Fibroblast of gingiva (primary cell): ENCODE measurements around the gene ABCD4.

Experiments used
- DNase-seq: peaks from one replicate; pipeline ENCODE4 v3.0.0-alpha.2; 2011; ENCODE audit warnings: low read depth

The ABCD4 gene

DNA sequence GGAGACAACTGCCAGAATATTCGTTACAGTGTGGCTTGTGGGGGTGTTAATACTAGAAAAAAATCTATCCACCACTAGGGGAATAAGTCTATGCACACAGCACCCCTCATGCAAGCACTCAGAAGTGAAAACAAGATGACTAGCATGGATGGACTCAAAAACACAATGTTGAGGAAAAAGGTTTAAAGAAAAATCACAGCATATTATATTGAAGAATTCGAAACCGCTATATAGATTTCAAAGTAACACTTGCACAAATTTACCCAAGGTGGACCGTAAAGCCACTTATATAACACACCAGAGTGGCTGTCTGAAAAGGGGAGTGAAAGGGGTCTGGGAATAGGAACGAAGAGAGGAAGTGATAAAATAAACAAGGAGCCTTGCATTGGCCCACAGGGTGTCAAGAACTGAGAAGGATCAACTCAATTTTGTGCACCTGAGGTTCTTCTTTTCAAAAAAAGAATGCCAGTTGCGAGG lies 544 bp downstream of the ABCD4 start:
- DNase-seq, result peak; percentile 53

- no peak for DNase-seq
These were observed 1.1 kb downstream of the ABCD4 start for GRCh38 chr14:74301594-74302151.

DNA sequence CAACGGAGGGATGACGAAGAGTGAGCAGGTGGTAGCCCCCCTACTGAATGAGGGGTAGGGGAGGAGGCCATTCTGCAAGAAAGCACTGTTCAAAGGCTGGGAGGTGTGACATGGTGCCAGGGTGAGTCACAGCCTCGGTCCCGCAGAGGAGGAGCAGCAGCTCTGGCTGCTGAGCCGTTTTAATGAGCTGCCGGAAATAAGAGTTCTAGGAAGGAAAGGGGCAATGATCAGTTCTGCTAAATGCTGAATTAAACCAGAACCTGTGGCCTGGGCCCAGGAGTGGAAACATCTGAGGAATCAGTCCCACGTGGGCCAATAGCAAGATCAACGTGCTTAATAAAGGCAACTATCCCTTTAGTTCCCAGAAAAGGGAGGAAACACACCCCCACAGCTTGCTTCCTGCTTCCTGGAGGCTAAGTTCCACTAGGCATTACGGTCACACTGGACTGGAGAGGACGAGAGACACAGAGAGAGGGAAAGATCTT lies 3.6 kb downstream of the ABCD4 start:
- no peak for DNase-seq

DNA sequence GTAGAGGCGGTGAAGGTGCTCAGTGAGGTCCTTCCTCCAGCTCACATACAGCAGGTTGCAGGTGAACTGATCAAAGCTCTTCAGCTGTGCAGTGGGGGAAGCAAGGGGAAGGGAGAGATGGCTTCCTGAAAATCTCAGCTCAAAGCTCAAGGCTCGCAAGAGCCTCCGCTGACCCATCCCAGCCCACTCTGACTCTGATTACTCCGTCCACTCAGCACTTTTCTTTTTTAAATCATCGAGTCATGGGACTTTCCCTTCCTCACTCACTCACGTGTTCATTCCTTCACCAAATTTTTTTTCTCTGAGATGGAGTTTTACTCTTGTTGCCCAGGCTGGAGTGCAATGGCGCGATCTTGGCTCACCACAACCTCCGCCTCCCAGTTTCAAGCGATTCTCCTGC lies 4.7 kb downstream of the ABCD4 start:
- DNase-seq, result no peak

- no peak for DNase-seq
These were observed 6.7 kb downstream of the ABCD4 start for GRCh38 chr14:74296037-74296467.

DNA sequence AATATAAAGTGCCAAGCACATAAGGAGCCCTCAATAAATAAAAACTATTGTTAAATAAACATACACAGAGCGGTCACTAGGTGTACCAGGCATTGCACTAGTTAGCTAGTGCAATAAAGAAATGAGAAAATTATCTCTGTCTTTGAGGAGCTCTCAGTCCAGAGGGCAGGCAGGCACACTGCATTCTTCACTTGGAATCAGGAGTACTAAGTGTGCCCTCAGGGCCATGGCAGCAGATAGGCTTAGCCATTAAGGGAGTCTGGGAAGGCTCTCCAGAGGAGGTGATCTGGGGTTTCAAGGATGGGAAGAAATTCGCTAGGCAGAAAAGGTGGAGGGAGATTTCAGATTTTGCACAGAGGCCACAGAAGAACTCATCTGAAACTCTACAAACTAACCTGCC lies 9.1 kb downstream of the ABCD4 start:
- DNase-seq, result no peak

GRCh38 chr14:74292061-74292460 lies 10.7 kb downstream of the ABCD4 start:
- DNase-seq, result no peak

DNA sequence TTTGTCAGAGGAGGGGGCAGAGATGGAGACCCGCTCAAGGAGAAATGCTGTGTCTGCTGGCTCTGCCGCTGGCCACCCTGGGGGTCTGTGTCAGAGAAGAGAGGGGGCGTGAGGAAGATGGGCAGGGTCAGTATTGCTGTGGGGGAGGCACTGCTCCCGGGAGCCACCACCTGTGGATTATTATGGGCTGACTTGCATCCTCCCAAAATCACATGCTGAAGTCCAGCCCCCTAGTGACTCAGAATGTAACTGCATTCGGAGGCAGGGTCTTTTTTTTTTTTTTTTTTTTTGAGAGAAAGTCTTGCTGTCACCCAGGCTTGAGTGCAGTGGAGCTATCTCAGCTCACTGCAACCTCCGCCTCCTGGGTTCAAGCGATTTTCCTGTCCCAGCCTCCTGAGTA lies 12.3 kb downstream of the ABCD4 start:
- no peak for DNase-seq

DNA sequence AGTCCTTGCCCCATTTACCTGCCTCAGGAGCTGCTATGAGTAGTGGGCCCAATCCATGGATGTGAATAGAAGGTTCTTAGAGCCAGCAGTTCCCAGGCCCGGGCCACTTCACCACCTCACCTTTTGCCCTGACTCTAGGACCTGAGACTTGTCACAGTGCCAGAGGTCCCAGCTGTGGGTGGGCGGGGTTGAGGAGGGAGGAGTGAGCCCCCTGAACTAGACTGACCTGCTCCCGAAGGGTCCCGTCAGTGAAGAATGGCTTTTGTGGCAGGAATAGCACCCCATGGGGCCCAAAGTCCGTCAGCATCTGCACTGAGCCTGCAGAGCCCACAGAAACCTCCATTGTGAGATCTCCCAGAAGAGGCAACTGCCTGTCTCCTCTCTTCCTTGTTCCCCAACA lies 12.9 kb downstream of the ABCD4 start:
- DNase-seq, result no peak

DNA sequence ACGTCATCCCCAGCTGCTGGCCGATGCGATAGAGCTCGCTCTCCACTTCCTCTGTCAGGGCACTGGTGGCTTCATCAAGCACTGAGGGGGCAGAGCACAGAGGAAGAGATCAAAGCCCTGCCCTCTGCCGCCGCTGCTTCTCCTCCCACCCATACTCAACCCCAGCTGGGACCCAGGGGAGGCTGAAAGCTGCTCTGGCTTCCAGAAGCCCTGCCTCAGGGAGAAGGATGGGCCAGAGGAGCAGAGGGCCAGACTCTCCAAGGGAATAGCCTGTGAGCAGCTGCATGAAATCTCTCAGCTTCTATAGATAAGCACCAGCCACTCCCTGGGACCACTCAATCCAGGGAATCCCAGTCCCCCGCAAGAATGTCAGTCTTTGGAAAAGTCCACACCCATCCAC lies 16.0 kb downstream of the ABCD4 start:
- no peak for DNase-seq

GRCh38 chr14:74281069-74281468 lies 21.7 kb downstream of the ABCD4 start:
- no peak for DNase-seq

GRCh38 chr14:74278080-74278479 lies 24.7 kb downstream of the ABCD4 start:
- DNase-seq, result no peak

- DNase-seq, result peak; percentile 88
These were observed 27.4 kb downstream of the ABCD4 start for GRCh38 chr14:74275241-74275841.

DNA sequence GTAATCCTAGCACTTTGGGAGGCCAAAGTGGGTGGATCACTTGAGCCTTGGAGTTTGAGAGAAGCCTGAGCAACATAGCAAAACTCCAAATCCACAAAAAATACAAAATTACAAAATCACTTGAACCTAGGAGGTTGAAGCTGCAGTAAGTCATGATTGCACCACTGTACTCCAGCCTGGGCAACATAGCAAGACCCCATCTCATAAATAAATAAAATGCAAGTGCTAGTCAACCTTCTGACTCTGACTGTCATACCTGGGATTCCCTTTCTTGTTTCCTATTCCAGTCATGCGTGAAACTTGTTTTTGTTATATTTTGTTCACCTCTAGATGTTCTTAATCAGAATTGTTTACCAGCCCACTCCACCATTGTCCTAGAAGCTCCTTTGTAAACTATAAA lies 31.4 kb downstream of the ABCD4 start:
- no peak for DNase-seq

- DNase-seq, result peak; percentile 34
These were observed 32.2 kb downstream of the ABCD4 start for GRCh38 chr14:74270382-74271177.

- no peak for DNase-seq
These were observed 35.1 kb downstream of the ABCD4 start for GRCh38 chr14:74267588-74267987.

- DNase-seq, result no peak
These were observed 37.3 kb downstream of the ABCD4 start for GRCh38 chr14:74265301-74265965.

DNA sequence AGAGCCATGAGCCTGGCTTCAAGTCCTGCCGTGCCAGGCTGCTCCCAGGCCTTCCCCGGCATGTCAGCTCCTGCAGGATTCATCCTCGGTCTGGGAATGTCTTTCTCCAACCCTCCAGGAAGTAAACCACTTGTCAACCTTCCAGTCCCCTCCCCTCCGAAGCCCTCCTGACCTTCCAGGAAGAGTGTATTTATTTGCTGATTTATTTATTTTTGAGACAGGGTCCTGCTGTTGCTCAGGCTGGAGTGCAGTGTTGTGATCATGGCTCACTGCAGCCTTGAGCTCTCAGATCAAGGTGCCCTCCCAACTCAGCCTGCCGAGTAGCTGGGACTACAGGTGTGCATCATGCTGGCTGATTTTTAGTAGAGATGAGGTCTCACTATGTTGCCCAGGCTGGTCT lies 38.8 kb downstream of the ABCD4 start:
- no peak for DNase-seq

GRCh38 chr14:74263181-74263580 lies 39.6 kb downstream of the ABCD4 start:
- no peak for DNase-seq

DNA sequence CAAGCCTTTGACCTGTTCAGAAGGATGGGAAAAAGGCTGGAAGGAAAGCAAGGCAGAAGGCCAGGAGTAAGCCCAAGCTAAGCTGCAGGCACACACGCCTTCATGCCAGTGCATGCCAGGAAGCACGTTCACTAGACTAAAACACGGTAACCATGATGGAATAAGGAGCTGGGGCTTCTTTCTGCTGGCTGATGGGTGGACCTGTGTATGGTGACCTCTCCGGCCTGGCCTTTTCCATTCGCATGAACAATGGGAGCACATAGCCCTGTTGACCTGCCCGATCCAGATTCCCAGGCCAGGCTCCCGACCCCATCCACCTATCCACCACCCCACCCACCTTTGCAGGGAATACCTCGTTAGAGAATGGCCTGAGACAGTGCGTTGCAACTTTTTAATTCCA lies 40.7 kb downstream of the ABCD4 start:
- DNase-seq, result no peak

- no peak for DNase-seq
These were observed 41.4 kb downstream of the ABCD4 start for GRCh38 chr14:74261288-74261687.

DNA sequence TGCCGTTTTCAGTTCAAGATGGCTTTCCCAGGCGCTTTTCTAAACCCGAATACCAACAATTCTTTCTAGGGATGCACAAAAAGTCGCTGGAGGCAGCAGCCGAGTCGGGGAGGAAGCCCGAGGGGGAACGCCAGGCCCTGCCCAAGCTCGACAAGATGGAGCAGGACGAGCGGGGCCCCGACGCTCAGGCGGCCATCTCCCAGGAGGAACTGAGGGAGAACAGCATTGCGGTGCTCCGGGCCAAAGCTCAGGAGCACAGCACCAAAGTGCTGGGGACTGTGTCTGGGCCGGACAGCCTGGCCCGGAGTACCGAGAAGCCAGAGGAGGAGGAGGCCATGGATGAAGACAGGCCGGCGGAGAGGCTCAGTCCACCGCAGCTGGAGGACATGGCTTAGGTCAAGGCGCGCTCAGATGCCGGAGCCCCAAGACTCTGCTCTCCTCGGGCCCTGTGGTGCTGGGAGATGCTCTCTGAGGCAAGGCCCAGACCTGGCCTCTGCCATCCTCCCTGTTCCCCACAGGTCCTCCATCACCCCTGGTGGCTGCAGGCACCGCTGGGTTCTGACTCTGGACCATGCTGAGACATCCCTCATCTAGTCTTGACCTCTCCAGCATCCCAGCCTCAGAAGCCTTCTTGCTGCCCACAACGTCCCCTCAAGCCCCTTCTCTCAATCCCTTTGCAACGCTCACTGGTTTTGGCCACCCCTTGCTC lies 42.1 kb downstream of the ABCD4 start:
- no peak for DNase-seq
